ENCODE data around the gene PDE4A. TPM values are rescaled to one million over a fixed set of nuclear protein-coding genes. Genes with fewer than 3 reads are reported as not detected.

The PDE4A gene
- total RNA-seq, 4 donors from 2014 or later = 9.0 to 15.9 (median 13.1) TPM

- intact Hi-C loops (cut with DNase I; ENCODE audit: low total_unique reads) (loop anchor here (10.0 kb wide), 2 partner anchors 65 to 145 kb away; partner anchors contain the start of genes CDKN2D and KRI1), in situ Hi-C loops (cut with MboI; ENCODE audit: low pct_ligation_motif_present in 1 of 4, low pct_unique_long_range_greater_than_20kb in 1 of 4, low sequenced_read_pairs in 3 of 4) (no loop called here)
- H3K36me3 ChIP-seq = peaks cover 0 to 14% (median 6%) of the 10 kb centered on the region in 4 donors
- no peak for DNase-seq
- H3K9me3 ChIP-seq = no peaks in the 10 kb centered on the region
- H3K4me3 ChIP-seq = no peak overlapping the region
- H3K27me3 ChIP-seq = no peaks in the 10 kb centered on the region
- 93 to 96% methylated on average over 2 of the region's 2 CpGs for WGBS, 2 donors (ENCODE audit: low coverage in 1 of 2)
- peak overlapping the region in 2 of 4 donors; percentile 19 to 98 for H3K27ac ChIP-seq
- TF ChIP-seq EP300 (IDR thresholded peaks at IDR 0.05; ENCODE audit: low read depth) (no peak), POLR2AphosphoS5 (IDR thresholded peaks at IDR 0.05) (no peak), POLR2A (IDR thresholded peaks at IDR 0.05) (no peak)
- TF ChIP-seq, protein P1, sequence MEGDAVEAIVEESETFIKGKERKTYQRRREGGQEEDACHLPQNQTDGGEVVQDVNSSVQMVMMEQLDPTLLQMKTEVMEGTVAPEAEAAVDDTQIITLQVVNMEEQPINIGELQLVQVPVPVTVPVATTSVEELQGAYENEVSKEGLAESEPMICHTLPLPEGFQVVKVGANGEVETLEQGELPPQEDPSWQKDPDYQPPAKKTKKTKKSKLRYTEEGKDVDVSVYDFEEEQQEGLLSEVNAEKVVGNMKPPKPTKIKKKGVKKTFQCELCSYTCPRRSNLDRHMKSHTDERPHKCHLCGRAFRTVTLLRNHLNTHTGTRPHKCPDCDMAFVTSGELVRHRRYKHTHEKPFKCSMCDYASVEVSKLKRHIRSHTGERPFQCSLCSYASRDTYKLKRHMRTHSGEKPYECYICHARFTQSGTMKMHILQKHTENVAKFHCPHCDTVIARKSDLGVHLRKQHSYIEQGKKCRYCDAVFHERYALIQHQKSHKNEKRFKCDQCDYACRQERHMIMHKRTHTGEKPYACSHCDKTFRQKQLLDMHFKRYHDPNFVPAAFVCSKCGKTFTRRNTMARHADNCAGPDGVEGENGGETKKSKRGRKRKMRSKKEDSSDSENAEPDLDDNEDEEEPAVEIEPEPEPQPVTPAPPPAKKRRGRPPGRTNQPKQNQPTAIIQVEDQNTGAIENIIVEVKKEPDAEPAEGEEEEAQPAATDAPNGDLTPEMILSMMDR (IDR thresholded peaks at IDR 0.05) = no peak
- peaks cover 20 to 57% (median 41%) of the 10 kb centered on the region in 4 donors for H3K4me1 ChIP-seq
These were observed 79.9 kb downstream of the PDE4A start for GRCh38 chr19:10500247-10500592.

DNA sequence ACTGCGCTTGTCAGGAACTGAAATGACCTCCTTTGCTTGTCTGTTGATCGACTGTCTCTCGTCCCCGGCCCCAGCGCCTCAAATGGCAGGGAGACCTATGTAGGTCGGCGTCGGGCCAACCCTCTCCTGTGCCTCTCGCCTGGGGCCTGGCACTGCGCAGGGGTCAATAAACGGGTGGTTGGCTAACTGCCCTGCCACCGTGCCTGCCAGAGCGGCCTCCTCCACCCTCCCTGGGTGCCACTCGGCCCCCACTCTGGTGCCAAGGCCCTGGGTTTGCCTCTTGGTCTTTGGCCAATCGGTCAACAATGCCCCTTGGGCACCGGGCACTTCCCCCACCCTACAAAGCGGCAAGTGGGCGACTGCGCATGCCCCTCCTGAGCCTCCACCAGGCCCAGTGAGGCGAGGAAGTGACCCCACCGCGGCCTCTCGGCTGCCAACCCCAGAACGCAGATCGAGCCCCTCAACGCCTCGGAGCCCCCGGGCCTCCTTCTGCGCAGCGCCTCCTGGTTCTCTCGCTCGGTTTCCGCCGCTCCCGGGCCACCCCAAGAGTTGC is 81.7 kb downstream of the PDE4A start:
- Histone ChIP-seq H3K36me3 (no peaks in the 10 kb centered on the region), H3K9me3 (no peaks in the 10 kb centered on the region), H3K4me3 (peak overlapping the region; percentile 77 to 100 (median 94)), H3K27me3 (no peaks in the 10 kb centered on the region), H3K27ac (peak overlapping the region; percentile 98 to 100 (median 98)), H3K4me1 (peaks cover 20 to 55% (median 39%) of the 10 kb centered on the region in 4 donors)
- DNase-seq = peak; percentile 89
- TF ChIP-seq EP300 (IDR thresholded peaks at IDR 0.05; ENCODE audit: low read depth) (no peak), POLR2AphosphoS5 (IDR thresholded peaks at IDR 0.05) (peak; percentile 5 to 56 (median 54))
- intact Hi-C loops (cut with DNase I; ENCODE audit: low total_unique reads) (loop anchor here (10.0 kb wide), 2 partner anchors 63 to 143 kb away; partner anchors contain the start of genes CDKN2D and KRI1), in situ Hi-C loops (cut with MboI; ENCODE audit: low pct_ligation_motif_present in 1 of 4, low pct_unique_long_range_greater_than_20kb in 1 of 4, low sequenced_read_pairs in 3 of 4) (no loop called here)
- 0% methylated on average over 35 of the region's 35 CpGs; no CpG with 5 or more reads in 1 of the 2 donors for WGBS, 2 donors (ENCODE audit: low coverage in 1 of 2)

GRCh38 chr19:10502524-10503001 is 82.2 kb downstream of the PDE4A start:
- in situ Hi-C loops (cut with MboI; ENCODE audit: low pct_ligation_motif_present in 1 of 4, low pct_unique_long_range_greater_than_20kb in 1 of 4, low sequenced_read_pairs in 3 of 4) (no loop called here), intact Hi-C loops (cut with DNase I; ENCODE audit: low total_unique reads) (loop anchor here (10.0 kb wide), 2 partner anchors 62 to 142 kb away; partner anchors contain the start of genes CDKN2D and KRI1)
- TF ChIP-seq POLR2AphosphoS5 (IDR thresholded peaks at IDR 0.05) (peak; percentile 45 to 75 (median 74)), POLR2A (IDR thresholded peaks at IDR 0.05) (peak; percentile 51), EP300 (IDR thresholded peaks at IDR 0.05; ENCODE audit: low read depth) (peak; percentile 30)
- TF ChIP-seq, protein P1 (IDR thresholded peaks at IDR 0.05) = no peak
- Histone ChIP-seq H3K27ac (peak overlapping the region; percentile 98 to 100 (median 98)), H3K9me3 (no peaks in the 10 kb centered on the region), H3K4me1 (peaks cover 20 to 50% (median 35%) of the 10 kb centered on the region in 4 donors), H3K36me3 (no peaks in the 10 kb centered on the region), H3K4me3 (peak overlapping the region; percentile 77 to 100 (median 94)), H3K27me3 (no peaks in the 10 kb centered on the region)
- 0% methylated on average over 38 of the region's 65 CpGs; no CpG with 5 or more reads in 1 of the 2 donors for WGBS, 2 donors (ENCODE audit: low coverage in 1 of 2)
- DNase-seq = peak; percentile 95

DNA sequence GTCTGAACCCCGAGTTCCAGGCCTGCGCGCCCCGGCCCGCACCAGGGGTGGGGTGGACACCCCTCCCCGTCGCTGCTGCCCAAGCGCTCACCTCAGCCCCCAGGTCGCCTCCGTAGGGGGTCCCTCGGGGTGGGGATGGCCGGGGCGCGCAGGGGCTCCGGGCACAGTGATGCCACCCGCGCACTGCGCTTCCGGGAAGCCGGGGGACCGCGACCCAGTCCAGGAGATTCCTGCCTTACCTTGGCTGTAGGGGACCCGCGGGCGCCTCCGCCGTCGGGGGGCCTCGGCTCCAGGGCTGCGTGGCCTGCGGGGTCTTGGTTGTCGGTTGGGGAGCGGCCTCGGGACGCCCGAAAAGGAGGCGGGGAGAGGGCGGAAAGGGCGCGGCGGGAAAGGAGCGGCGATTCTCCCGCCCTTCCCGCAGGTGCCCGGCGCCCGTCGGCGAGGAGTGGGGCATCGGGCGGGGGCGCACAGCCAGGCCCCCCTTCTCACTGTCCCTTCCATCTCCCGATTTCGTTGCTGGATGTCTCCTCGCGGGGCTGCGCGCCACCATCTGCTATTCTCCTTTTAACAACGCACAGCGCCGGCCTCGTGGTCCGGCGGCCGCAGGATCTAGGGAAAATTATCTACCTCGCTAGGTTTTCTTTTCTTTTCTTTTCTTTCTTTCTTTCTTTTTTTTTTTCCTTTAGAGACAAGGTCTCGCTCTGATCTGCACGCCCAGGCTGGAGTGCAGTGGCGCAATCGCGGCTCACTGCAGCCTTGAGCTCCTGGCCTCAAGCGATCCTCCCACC is 82.9 kb downstream of the PDE4A start, which contains the start of gene KEAP1:
Gene KEAP1, minus strand, starts transcription at position 355 of the 788 bp plus-strand sequence. CDS start 3,323 bp downstream, outside the sequence.
- Histone ChIP-seq H3K4me1 (peaks cover 20 to 43% (median 31%) of the 10 kb centered on the region in 4 donors), H3K27me3 (no peaks in the 10 kb centered on the region), H3K9me3 (no peaks in the 10 kb centered on the region), H3K36me3 (no peaks in the 10 kb centered on the region), H3K4me3 (peak within 1 kb of the TSS; percentile 77 to 100 (median 94)), H3K27ac (peak within 1 kb of the TSS; percentile 98 to 100 (median 98))
- WGBS, 2 donors (ENCODE audit: low coverage in 1 of 2) = 7 to 53% methylated on average over 3 to 54 of the region's 73 CpGs
- in situ Hi-C loops (cut with MboI; ENCODE audit: low pct_ligation_motif_present in 1 of 4, low pct_unique_long_range_greater_than_20kb in 1 of 4, low sequenced_read_pairs in 3 of 4) = no loop called here
- TF ChIP-seq, protein P1 (IDR thresholded peaks at IDR 0.05) = no peak
- TF ChIP-seq POLR2AphosphoS5 (IDR thresholded peaks at IDR 0.05) = peak in 1 of 3 donors; percentile 5
- DNase-seq = peak; percentile 67
- intact Hi-C loops (cut with DNase I; ENCODE audit: low total_unique reads) = loop anchor here (10.0 kb wide), 2 partner anchors 62 to 142 kb away; partner anchors contain the start of genes CDKN2D and KRI1

Data from transverse colon (tissue), 4 donors.